ENCODE results near the gene STK17A. TPM values are rescaled to one million over a fixed set of nuclear protein-coding genes. Genes with fewer than 3 reads are reported as not detected.

The STK17A gene
- 10 to 100 TPM; 49.2 to 56.4 TPM for total RNA-seq

- Mint-ChIP-seq H3K27ac (peak within 1 kb of the TSS; percentile 97), H3K27me3 (ENCODE audit: low read depth) (peaks cover 11% of the 10 kb centered on the region), H3K36me3 (ENCODE audit: insufficient read depth in 2 of 2) (peaks cover 6 to 9% of the 10 kb centered on the region in 2 donors), H3K9me3 (no peaks in the 10 kb centered on the region), H3K4me3 (peak within 1 kb of the TSS; percentile 97 to 98), H3K4me1 (ENCODE audit: low read depth) (peaks cover 29% of the 10 kb centered on the region)
- DNase-seq (peak; percentile 92 to 96), ATAC-seq (replicated peaks in 1 of 2) (peak; percentile 79 to 82)
Observed at GRCh38 chr7:43582503-43583423, at the start of gene STK17A. TSS of gene STK17A (plus strand) at chr7:43583108. CDS start at chr7:43583244, 136 bp downstream.

- H3K9me3 Mint-ChIP-seq: no peaks in the 10 kb centered on the region
- no peak overlapping the region for H3K27ac Mint-ChIP-seq
- no peak for ATAC-seq (replicated peaks in 1 of 2)
Observed at GRCh38 chr7:43533801-43534479, 49.0 kb upstream of the STK17A start.

DNA sequence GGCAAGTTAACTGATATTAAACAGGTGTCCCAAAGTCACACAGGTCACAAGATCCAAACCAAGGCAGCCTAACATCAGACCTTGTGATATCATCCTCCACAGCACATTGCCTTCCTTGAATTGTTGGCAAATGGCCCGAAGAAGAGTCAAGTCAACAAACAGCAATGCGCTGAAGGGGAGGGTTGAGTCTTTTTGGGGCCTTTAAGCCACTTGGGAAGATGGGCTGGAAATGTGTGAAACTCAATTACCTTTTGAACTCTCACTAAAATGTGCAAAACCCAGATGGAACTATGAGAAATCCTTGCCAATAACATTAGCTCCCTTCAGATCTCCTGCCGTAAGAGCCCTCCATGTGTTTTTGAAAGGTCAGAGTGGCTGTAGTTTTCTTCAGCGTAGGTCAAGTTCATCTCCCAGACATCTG, 47.9 kb upstream of the STK17A start:
- H3K9me3 Mint-ChIP-seq: no peaks in the 10 kb centered on the region
- H3K36me3 Mint-ChIP-seq (ENCODE audit: insufficient read depth in 2 of 2): no peaks in the 10 kb centered on the region
- H3K27ac Mint-ChIP-seq: no peak overlapping the region
- H3K4me3 Mint-ChIP-seq: no peak overlapping the region
- ATAC-seq (replicated peaks in 1 of 2): no peak
- H3K4me1 Mint-ChIP-seq (ENCODE audit: low read depth): no peaks in the 10 kb centered on the region
- DNase-seq: no peak
- peaks cover 7% of the 10 kb centered on the region for H3K27me3 Mint-ChIP-seq (ENCODE audit: low read depth)

More at GRCh38 chr7:43533801-43534479, 49.0 kb upstream of the STK17A start:
- Mint-ChIP-seq H3K36me3 (ENCODE audit: insufficient read depth in 2 of 2) (no peaks in the 10 kb centered on the region), H3K4me1 (ENCODE audit: low read depth) (no peaks in the 10 kb centered on the region), H3K4me3 (no peak overlapping the region), H3K27me3 (ENCODE audit: low read depth) (peaks cover 15% of the 10 kb centered on the region)
- DNase-seq: no peak

DNA sequence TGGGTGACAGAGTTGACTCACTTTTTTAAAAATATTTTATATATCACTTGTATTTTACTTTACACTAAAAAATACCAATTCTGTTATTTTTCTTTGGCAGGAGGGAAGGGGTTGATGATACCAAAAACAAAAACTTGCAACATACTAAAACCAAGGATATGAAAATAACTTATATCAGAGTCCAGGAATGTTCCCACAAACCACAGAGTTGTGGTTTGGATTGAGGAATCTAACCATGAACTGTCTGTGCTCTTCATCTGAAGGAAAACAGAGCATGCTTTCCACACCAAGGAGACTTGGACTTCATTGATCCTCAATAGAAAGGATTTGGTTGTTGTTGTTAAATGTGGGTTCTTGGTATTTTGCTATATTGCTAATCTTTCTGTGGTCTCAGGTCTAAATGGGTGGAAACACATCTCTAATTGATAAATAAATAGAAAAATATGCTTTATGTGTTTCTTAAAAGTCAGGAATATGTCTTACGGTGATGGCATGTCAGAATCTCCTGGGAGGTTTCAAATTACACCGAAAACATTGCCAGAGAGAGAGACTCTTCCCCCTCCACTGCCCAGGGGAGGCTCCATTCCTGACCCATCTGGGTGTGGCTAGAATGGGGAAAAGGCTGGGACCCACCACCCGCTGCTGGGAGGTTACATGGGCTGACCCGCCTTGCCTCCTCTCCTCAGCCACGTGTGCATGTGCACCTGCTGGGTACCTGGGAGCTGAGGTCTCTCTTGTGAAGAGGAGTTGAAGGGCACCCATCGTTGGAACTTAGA, 46.9 kb upstream of the STK17A start:
- Mint-ChIP-seq H3K4me1 (ENCODE audit: low read depth) (no peaks in the 10 kb centered on the region), H3K27me3 (ENCODE audit: low read depth) (peaks cover 10% of the 10 kb centered on the region), H3K27ac (no peak overlapping the region), H3K36me3 (ENCODE audit: insufficient read depth in 2 of 2) (no peaks in the 10 kb centered on the region), H3K9me3 (no peaks in the 10 kb centered on the region), H3K4me3 (no peak overlapping the region)
- DNase-seq: no peak
- no peak for ATAC-seq (replicated peaks in 1 of 2)

GRCh38 chr7:43536773-43537172, 46.1 kb upstream of the STK17A start:
- no peak for DNase-seq
- Mint-ChIP-seq H3K27me3 (ENCODE audit: low read depth) (peaks cover 14% of the 10 kb centered on the region), H3K36me3 (ENCODE audit: insufficient read depth in 2 of 2) (no peaks in the 10 kb centered on the region), H3K4me1 (ENCODE audit: low read depth) (no peaks in the 10 kb centered on the region), H3K27ac (no peak overlapping the region), H3K9me3 (no peaks in the 10 kb centered on the region), H3K4me3 (no peak overlapping the region)
- ATAC-seq (replicated peaks in 1 of 2): no peak

DNA sequence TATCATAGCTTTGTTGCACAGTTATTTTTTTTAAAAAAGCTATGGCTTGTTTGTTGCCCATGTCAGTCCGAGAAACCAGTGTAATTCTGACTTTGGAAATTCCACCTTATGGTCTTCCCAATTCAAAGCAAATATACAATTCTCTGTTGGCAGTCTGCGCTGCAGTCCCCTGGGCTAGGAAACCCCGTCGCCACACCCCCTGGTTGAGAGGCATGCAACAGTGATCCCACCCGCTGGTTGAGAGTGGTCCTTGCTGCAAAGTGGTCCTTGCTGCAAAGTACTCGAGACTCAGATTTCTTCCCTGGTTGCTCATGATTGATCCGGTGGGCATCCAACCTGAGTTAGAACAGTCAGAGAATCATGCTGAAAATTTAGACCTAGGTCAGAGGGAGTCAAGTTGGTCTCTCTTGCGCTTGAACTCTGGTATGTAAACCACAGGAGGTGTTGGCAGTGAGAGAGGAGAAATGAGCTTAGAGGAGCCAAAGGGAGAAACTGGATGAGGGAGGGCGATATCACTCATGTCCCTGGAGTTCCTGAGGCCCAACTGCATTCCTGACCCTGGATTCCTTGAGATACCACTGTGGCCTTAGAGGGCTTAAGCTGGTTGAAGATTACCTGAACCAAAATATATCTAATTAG, 45.0 kb upstream of the STK17A start:
- Mint-ChIP-seq H3K9me3 (no peaks in the 10 kb centered on the region), H3K36me3 (ENCODE audit: insufficient read depth in 2 of 2) (no peaks in the 10 kb centered on the region), H3K27me3 (ENCODE audit: low read depth) (peaks cover 14% of the 10 kb centered on the region), H3K4me1 (ENCODE audit: low read depth) (no peaks in the 10 kb centered on the region), H3K27ac (no peak overlapping the region), H3K4me3 (no peak overlapping the region)
- no peak for DNase-seq
- ATAC-seq (replicated peaks in 1 of 2): no peak

DNA sequence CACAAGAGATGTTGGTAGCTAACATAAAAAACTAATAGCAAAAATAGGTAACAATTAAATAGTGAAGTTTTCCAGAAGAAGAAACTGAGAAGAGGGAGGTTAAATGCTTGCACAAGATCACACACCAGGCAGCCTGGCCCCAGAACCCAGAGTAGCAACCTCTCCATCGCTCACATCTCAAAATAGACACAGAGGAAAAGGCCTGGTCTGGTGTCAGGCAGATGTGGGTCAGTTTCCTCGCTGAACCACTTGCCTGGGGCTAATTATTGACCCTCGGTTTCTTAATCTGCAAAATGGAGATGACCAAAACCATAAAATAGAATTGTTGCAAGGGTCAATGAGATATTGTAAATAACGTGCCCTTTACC, 44.5 kb upstream of the STK17A start:
- Mint-ChIP-seq H3K4me1 (ENCODE audit: low read depth) (no peaks in the 10 kb centered on the region), H3K27ac (no peak overlapping the region), H3K36me3 (ENCODE audit: insufficient read depth in 2 of 2) (no peaks in the 10 kb centered on the region), H3K9me3 (no peaks in the 10 kb centered on the region), H3K27me3 (ENCODE audit: low read depth) (peaks cover 14% of the 10 kb centered on the region), H3K4me3 (no peak overlapping the region)
- DNase-seq (no peak), ATAC-seq (replicated peaks in 1 of 2) (no peak)

DNA sequence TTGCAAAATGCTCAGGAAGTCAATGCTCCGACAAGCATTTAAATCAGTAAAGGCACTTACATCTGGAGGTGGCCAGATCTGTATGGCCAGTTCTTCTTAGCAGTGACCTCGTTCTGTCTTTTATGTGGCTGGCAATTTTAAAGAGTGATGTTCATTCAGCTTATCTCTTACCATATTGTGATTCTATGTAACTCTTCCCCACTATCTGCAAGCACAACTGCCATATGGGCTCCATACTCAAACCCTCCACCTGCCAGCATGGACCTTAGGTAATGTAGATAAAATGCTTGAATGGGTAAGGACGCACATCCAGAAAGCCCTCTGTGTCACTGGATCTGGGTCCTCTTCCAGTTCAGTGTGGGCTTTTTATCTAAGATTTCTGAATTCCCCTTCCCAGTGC, 42.4 kb upstream of the STK17A start:
- Mint-ChIP-seq H3K27ac (no peak overlapping the region), H3K4me3 (no peak overlapping the region), H3K27me3 (ENCODE audit: low read depth) (peaks cover 11% of the 10 kb centered on the region), H3K9me3 (no peaks in the 10 kb centered on the region), H3K4me1 (ENCODE audit: low read depth) (no peaks in the 10 kb centered on the region), H3K36me3 (ENCODE audit: insufficient read depth in 2 of 2) (no peaks in the 10 kb centered on the region)
- ATAC-seq (replicated peaks in 1 of 2) (no peak), DNase-seq (no peak)

DNA sequence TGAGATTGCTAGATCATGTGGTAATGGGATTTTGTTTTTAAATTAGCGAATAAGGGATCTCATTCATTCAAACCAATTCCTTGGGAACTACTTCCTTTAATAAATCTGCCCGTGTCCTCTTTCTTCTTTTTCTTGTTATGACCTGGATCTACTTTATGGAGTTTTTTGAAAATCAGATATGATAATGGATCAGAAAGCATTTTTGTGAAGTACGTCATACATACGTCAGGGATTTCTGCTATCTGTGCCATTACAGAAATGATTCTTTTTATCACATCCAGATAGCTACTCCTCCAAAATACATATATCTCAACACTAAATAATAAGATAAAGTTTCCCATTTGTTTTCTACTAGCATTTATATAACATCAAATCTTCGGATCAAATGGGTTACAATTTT, 40.2 kb upstream of the STK17A start:
- no peak overlapping the region for H3K4me3 Mint-ChIP-seq
- peaks cover 0 to 2% of the 10 kb centered on the region in 2 donors for H3K36me3 Mint-ChIP-seq (ENCODE audit: insufficient read depth in 2 of 2)
- no peaks in the 10 kb centered on the region for H3K4me1 Mint-ChIP-seq (ENCODE audit: low read depth)
- no peaks in the 10 kb centered on the region for H3K9me3 Mint-ChIP-seq
- ATAC-seq (replicated peaks in 1 of 2) (no peak), DNase-seq (no peak)
- H3K27ac Mint-ChIP-seq: no peak overlapping the region
- H3K27me3 Mint-ChIP-seq (ENCODE audit: low read depth): peaks cover 26% of the 10 kb centered on the region

DNA sequence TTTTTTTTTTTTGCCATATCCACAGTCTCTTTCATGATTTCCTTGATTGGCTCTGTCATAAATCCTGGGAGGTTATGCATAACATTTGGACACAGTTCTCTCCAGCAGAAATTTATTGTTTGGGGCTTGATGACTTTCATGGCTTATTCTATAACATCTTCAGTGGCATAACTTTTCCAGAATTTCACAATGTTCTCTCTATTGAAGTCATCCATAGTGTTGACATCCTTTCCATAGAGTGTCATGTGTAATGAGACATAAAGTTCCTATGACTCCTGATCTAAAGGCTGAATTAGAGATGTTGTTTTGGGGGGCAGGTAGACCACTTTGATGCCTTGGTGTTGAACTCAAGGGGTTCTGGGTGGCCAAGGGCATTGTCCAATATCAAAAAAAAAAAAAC, 36.7 kb upstream of the STK17A start:
- Mint-ChIP-seq H3K9me3 (no peaks in the 10 kb centered on the region), H3K4me1 (ENCODE audit: low read depth) (no peaks in the 10 kb centered on the region), H3K27me3 (ENCODE audit: low read depth) (peaks cover 21% of the 10 kb centered on the region), H3K4me3 (no peak overlapping the region), H3K36me3 (ENCODE audit: insufficient read depth in 2 of 2) (peaks cover 0 to 2% of the 10 kb centered on the region in 2 donors), H3K27ac (no peak overlapping the region)
- no peak for DNase-seq
- ATAC-seq (replicated peaks in 1 of 2): no peak

- no peak for ATAC-seq (replicated peaks in 1 of 2)
- Mint-ChIP-seq H3K4me1 (ENCODE audit: low read depth) (peaks cover 15% of the 10 kb centered on the region), H3K9me3 (no peaks in the 10 kb centered on the region), H3K36me3 (ENCODE audit: insufficient read depth in 2 of 2) (peaks cover 0 to 5% of the 10 kb centered on the region in 2 donors), H3K27ac (no peak overlapping the region), H3K4me3 (no peak overlapping the region), H3K27me3 (ENCODE audit: low read depth) (peaks cover 22% of the 10 kb centered on the region)
- no peak for DNase-seq
Observed at GRCh38 chr7:43550427-43550826, 32.5 kb upstream of the STK17A start.

- ATAC-seq (replicated peaks in 1 of 2) (no peak), DNase-seq (no peak)
- Mint-ChIP-seq H3K9me3 (no peaks in the 10 kb centered on the region), H3K27ac (no peak overlapping the region), H3K27me3 (ENCODE audit: low read depth) (peaks cover 14% of the 10 kb centered on the region), H3K36me3 (ENCODE audit: insufficient read depth in 2 of 2) (peaks cover 0 to 3% of the 10 kb centered on the region in 2 donors), H3K4me3 (no peak overlapping the region), H3K4me1 (ENCODE audit: low read depth) (peaks cover 15% of the 10 kb centered on the region)
Observed at GRCh38 chr7:43552122-43552521, 30.8 kb upstream of the STK17A start.
